ENCODE results near the gene LAX1.
"Not testable (repeated sequence)": the region's sequence is repeated elsewhere in the genome, so short reads cannot be mapped to it uniquely, and the experiment has no call there.

The LAX1 gene

GRCh38 chr1:203765029-203765837, at the start of gene LAX1:
LAX1 (plus strand) TSS chr1:203765183; CDS start chr1:203765566, 383 bp downstream.
- DNase-seq: peak; percentile 82 to 83

- no peak for DNase-seq
These were observed 47.9 kb upstream of the LAX1 start for GRCh38 chr1:203717120-203717519.

GRCh38 chr1:203720242-203720641, 44.7 kb upstream of the LAX1 start:
- DNase-seq: no peak

- no peak for DNase-seq
These were observed 42.1 kb upstream of the LAX1 start for GRCh38 chr1:203722909-203723308.

- DNase-seq: no peak
These were observed 38.5 kb upstream of the LAX1 start for GRCh38 chr1:203726417-203726867.

GRCh38 chr1:203733009-203733863, 31.7 kb upstream of the LAX1 start:
- DNase-seq: no peak

GRCh38 chr1:203742436-203742835, 22.5 kb upstream of the LAX1 start:
- DNase-seq: no peak

GRCh38 chr1:203743091-203743571, 21.9 kb upstream of the LAX1 start:
- no peak for DNase-seq

GRCh38 chr1:203744075-203744972, 20.7 kb upstream of the LAX1 start:
- no peak for DNase-seq

- DNase-seq: no peak
These were observed 18.7 kb upstream of the LAX1 start for GRCh38 chr1:203746281-203746680.

- DNase-seq: no peak
These were observed 13.9 kb upstream of the LAX1 start for GRCh38 chr1:203751051-203751450.

- not testable (repeated sequence) for DNase-seq
These were observed 13.2 kb upstream of the LAX1 start for GRCh38 chr1:203751618-203752361.

- DNase-seq: peak in 1 of 2 experiments; percentile 34
These were observed 10.5 kb upstream of the LAX1 start for GRCh38 chr1:203754455-203754864.

- no peak for DNase-seq
These were observed 8.9 kb upstream of the LAX1 start for GRCh38 chr1:203756036-203756435.

- DNase-seq: not testable (repeated sequence)
These were observed 6.2 kb upstream of the LAX1 start for GRCh38 chr1:203758749-203759148.

GRCh38 chr1:203760506-203760905, 4.5 kb upstream of the LAX1 start:
- DNase-seq: no peak

GRCh38 chr1:203761958-203762357, 3.0 kb upstream of the LAX1 start:
- not testable (repeated sequence) for DNase-seq

- DNase-seq: no peak
These were observed 1.5 kb upstream of the LAX1 start for GRCh38 chr1:203763505-203763904.

GRCh38 chr1:203764105-203765028, 616 bp upstream of the LAX1 start:
- peak; percentile 33 to 40 for DNase-seq

GRCh38 chr1:203768256-203768655, 3.3 kb downstream of the LAX1 start:
- no peak for DNase-seq
